Heart left ventricle (tissue), 13 donors: ENCODE results near the gene AKAP5.

ENCODE experiments used
- POLR2A ChIP-seq, 2 donors: fragments of 450-650 bp; IDR thresholded peaks; one replicate each; pipeline ENCODE4 v1.6.1; 2017; ENCODE audit warnings: antibody characterized with exemption in 2 of 2, mild to moderate bottlenecking in 2 of 2, moderate library complexity in 2 of 2
- TF ChIP-seq, protein P1 (sequence below), 12 donors: fragments of 200-600 bp; sonication (generic) in 4 of 12; IDR thresholded peaks; one replicate each; pipeline versions ENCODE4 v1.5.0 to v1.8.0; 2018 to 2022; ENCODE audit warnings: antibody characterized with exemption in 12 of 12, mild to moderate bottlenecking in 5 of 12
- donor health status: ischemic (EF 13 %, LVEDD 7.1; RV severe dilation, severe dysfunction).
- donor health status: DM: no; HTN: yes; CAD: no.
- donor health status: DM: no; HTN: no; CAD: no.
- donor health status: ischemic (EF 25% LVEDD 6.9; RV normal size, moderate dysfunction).
- donor health status: ischemic (EF 25% LVEDD 5.7; RV mildly dilated, moderate dysfunction).
- donor health status: ischemic (EF 35%, LVEDD 5.7; RV mildly dilated, moderate dysfunction).
- donor health status: nonischemic (EF 11% LVEDD 7.7; RV severe dilation, severe dysfunction).
- donor health status: DM: yes; HTN: yes; CAD: no.
- donor health status: PGD.
- donor health status: ischemic (EF 29% LVEDD 5.4; RV normal size, mild dysfunction).
- donor health status: nonischemic (EF 23%, LVEDD 6.1; RV moderate dilation, normal function).

DNA sequence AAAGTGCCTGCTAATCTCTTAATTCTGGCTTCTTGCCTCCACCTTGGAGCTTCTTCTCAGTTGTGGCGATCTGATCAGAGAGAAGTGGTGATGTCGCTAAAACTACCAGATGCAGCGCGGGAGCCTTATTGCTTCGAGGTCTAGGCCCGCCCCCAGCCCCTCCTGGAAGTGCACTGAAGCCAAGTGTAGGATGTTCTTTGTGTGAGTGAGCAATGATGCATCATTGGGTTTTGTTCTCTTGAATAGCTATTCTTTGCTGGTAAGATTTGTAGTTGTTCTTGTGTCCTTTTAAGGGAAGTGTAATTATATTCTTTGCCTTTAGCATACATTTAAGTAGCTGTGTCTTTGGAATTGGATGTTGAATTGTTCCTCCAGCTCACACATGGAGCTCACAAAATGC lies 41.3 kb upstream of the AKAP5 start:
- TF ChIP-seq, protein P1, sequence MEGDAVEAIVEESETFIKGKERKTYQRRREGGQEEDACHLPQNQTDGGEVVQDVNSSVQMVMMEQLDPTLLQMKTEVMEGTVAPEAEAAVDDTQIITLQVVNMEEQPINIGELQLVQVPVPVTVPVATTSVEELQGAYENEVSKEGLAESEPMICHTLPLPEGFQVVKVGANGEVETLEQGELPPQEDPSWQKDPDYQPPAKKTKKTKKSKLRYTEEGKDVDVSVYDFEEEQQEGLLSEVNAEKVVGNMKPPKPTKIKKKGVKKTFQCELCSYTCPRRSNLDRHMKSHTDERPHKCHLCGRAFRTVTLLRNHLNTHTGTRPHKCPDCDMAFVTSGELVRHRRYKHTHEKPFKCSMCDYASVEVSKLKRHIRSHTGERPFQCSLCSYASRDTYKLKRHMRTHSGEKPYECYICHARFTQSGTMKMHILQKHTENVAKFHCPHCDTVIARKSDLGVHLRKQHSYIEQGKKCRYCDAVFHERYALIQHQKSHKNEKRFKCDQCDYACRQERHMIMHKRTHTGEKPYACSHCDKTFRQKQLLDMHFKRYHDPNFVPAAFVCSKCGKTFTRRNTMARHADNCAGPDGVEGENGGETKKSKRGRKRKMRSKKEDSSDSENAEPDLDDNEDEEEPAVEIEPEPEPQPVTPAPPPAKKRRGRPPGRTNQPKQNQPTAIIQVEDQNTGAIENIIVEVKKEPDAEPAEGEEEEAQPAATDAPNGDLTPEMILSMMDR (IDR thresholded peaks at IDR 0.05): no peak
- no peak for TF ChIP-seq POLR2A (IDR thresholded peaks at IDR 0.05)
